Measurements from ENCODE around the gene FMNL2.

- TF ChIP-seq POLR2A (IDR thresholded peaks at IDR 0.05; ENCODE audit: low read depth, low read length) (no peak), SPI1 (IDR thresholded peaks at IDR 0.05; ENCODE audit: low read depth, low read length) (no peak), TAF1 (IDR thresholded peaks at IDR 0.05; ENCODE audit: low read depth, low read length) (no peak), POLR2AphosphoS5 (IDR thresholded peaks at IDR 0.05; ENCODE audit: low read depth, low read length) (no peak)
Observed at GRCh38 chr2:152335726-152336118, 748 bp downstream of the FMNL2 start.
